Uterus (tissue), 4 donors: ENCODE measurements around the gene CHN2. TPM values are rescaled to one million over a fixed set of nuclear protein-coding genes. Genes with fewer than 3 reads are reported as not detected.

ENCODE experiments used
- DNase-seq, 2 donors: peaks; one replicate each; pipeline ENCODE4 v3.0.0-alpha.2; 2019 to 2020
- H3K27ac ChIP-seq, 2 donors: fragments of 200-600 bp; sonication (generic); 1 replicate in 1 of 2; 2 replicates in 1 of 2; pipeline ENCODE4 v1.5.1; 2016 to 2018
- H3K27me3 ChIP-seq, 2 donors: fragments of 200-600 bp; sonication (generic); one replicate each; pipeline ENCODE4 v1.5.1; 2018 to 2019; ENCODE audit warnings: control low read depth in 1 of 2
- H3K36me3 ChIP-seq, 2 donors: fragments of 200-600 bp; sonication (generic); one replicate each; pipeline ENCODE4 v1.5.1; 2019; ENCODE audit warnings: control low read depth in 1 of 2
- H3K4me1 ChIP-seq, 2 donors: fragments of 200-600 bp; sonication (generic); one replicate each; pipeline ENCODE4 v1.5.1; 2018 to 2019; ENCODE audit warnings: control low read depth in 1 of 2
- H3K4me3 ChIP-seq, 2 donors: fragments of 200-600 bp; sonication (generic); 1 replicate in 1 of 2; 2 replicates in 1 of 2; pipeline ENCODE4 v1.5.1; 2018 to 2019; ENCODE audit warnings: mild to moderate bottlenecking in 1 of 2
- H3K9me3 ChIP-seq, 2 donors: fragments of 200-600 bp; sonication (generic); one replicate each; pipeline ENCODE4 v1.5.1; 2019; ENCODE audit warnings: control low read depth in 1 of 2
- POLR2A ChIP-seq, 2 donors: fragments of 450-650 bp; IDR thresholded peaks; one replicate each; pipeline ENCODE4 v1.6.1; 2016; ENCODE audit warnings: antibody characterized with exemption in 2 of 2, mild to moderate bottlenecking in 1 of 2, moderate library complexity in 1 of 2
- intact Hi-C: fragments of 100-400 bp; cut with DNase I; formaldehyde crosslinking; loops from one replicate; pipeline ENCODE4 v1.15.1; 2023; ENCODE audit warnings: low total_unique reads
- total RNA-seq, 4 donors: library from RNA; depleted of rRNA in 3 of 4; stranded (reverse); fragments of >200 nt in 3 of 4; gene quantifications; one replicate each; pipeline versions ENCODE4 v1.1.0 to v1.2.4, GENCODE V29; 2014 to 2023
- TF ChIP-seq, protein P1 (sequence below), 4 experiments: fragments of 200-600 bp in 2 of 4; fragments of 450-650 bp in 2 of 4; sonication (generic) in 2 of 4; IDR thresholded peaks; one replicate each; pipeline ENCODE4 v1.5.1; 2016 to 2019; ENCODE audit warnings: antibody characterized with exemption in 4 of 4, mild to moderate bottlenecking in 2 of 4, moderate library complexity in 1 of 4
- donor health status: DM: yes; HTN: yes; CAD: no.

Gene CHN2
- total RNA-seq: 10 to 100 TPM in 3 of 4 donors, 1 to 10 TPM in 1; 9.8 to 22.9 (median 18.3) TPM

GRCh38 chr7:29194594-29195427 lies at the start of gene CHN2:
Gene CHN2 (plus strand): TSS chr7:29194775.
- Histone ChIP-seq H3K27me3 (no peaks in the 10 kb centered on the region), H3K9me3 (no peaks in the 10 kb centered on the region), H3K4me1 (no peaks in the 10 kb centered on the region), H3K27ac (peak within 1 kb of the TSS; percentile 47 to 55), H3K36me3 (no peaks in the 10 kb centered on the region), H3K4me3 (peak within 1 kb of the TSS; percentile 56 to 62)
- intact Hi-C loops: no loop called here
- TF ChIP-seq POLR2A (IDR thresholded peaks at IDR 0.05): peak; percentile 19 to 41
- TF ChIP-seq, protein P1, sequence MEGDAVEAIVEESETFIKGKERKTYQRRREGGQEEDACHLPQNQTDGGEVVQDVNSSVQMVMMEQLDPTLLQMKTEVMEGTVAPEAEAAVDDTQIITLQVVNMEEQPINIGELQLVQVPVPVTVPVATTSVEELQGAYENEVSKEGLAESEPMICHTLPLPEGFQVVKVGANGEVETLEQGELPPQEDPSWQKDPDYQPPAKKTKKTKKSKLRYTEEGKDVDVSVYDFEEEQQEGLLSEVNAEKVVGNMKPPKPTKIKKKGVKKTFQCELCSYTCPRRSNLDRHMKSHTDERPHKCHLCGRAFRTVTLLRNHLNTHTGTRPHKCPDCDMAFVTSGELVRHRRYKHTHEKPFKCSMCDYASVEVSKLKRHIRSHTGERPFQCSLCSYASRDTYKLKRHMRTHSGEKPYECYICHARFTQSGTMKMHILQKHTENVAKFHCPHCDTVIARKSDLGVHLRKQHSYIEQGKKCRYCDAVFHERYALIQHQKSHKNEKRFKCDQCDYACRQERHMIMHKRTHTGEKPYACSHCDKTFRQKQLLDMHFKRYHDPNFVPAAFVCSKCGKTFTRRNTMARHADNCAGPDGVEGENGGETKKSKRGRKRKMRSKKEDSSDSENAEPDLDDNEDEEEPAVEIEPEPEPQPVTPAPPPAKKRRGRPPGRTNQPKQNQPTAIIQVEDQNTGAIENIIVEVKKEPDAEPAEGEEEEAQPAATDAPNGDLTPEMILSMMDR (IDR thresholded peaks at IDR 0.05): no peak
- peak; percentile 39 to 44 for DNase-seq

GRCh38 chr7:29145553-29146056 lies 49.0 kb upstream of the CHN2 start:
- H3K27me3 ChIP-seq: no peaks in the 10 kb centered on the region
- intact Hi-C loops: loop anchor here (10.0 kb wide), 1 partner anchor 389 kb away; no protein-coding TSS in a partner anchor
- TF ChIP-seq, protein P1 (IDR thresholded peaks at IDR 0.05): no peak
- no peak for TF ChIP-seq POLR2A (IDR thresholded peaks at IDR 0.05)
- no peaks in the 10 kb centered on the region for H3K9me3 ChIP-seq
- DNase-seq: no peak
- H3K4me3 ChIP-seq: peak overlapping the region; percentile 31 to 42
- peaks cover 0 to 4% of the 10 kb centered on the region in 2 donors for H3K4me1 ChIP-seq
- H3K36me3 ChIP-seq: no peaks in the 10 kb centered on the region
- peak overlapping the region in 1 of 2 donors; percentile 54 for H3K27ac ChIP-seq

DNA sequence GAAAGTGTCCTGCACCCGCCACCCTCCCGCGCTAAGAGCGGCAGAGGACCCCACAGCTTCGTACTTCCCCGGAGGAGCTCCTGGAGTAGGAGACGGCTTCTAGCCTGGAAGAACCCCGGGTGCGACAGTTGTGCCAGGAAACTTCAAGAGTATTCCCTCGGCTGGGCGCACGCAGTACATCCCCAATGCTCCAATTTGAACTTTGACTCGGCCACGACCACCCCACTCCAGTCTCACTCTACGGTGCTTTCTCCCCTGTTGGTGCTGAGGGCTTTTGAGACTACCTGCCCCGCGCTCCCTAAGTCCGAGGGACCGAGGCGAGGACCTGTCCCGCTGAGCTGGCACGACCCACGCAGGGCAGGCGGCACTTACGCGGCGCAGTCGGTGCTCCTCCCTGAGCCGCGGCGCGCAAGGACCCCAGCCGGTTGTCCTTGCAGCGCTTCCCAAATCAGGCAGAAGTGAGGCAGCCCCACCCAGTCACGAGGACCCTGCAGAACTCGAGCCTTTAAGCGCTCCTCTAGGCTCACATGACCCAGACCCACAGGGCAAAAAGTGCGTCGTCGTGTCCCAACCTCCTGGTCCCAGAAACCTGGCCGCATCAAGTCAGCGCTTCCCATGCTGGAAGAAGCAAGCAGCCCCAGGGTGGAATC lies 48.4 kb upstream of the CHN2 start, which contains the start of gene CPVL:
TSS of gene CPVL (minus strand) at position 481 of the 650 bp plus-strand sequence. CDS start 25,476 bp downstream, outside the sequence.
- TF ChIP-seq, protein P1 (IDR thresholded peaks at IDR 0.05): no peak
- peak in 1 of 2 donors; percentile 13 for TF ChIP-seq POLR2A (IDR thresholded peaks at IDR 0.05)
- DNase-seq: peak; percentile 26 to 53
- Histone ChIP-seq H3K9me3 (no peaks in the 10 kb centered on the region), H3K36me3 (no peaks in the 10 kb centered on the region), H3K4me3 (peak within 1 kb of the TSS; percentile 31 to 42), H3K27ac (peak within 1 kb of the TSS in 1 of 2 donors; percentile 54), H3K27me3 (no peaks in the 10 kb centered on the region), H3K4me1 (peaks cover 0 to 4% of the 10 kb centered on the region in 2 donors)
- intact Hi-C loops: loop anchor here (10.0 kb wide), 1 partner anchor 389 kb away; no protein-coding TSS in a partner anchor

DNA sequence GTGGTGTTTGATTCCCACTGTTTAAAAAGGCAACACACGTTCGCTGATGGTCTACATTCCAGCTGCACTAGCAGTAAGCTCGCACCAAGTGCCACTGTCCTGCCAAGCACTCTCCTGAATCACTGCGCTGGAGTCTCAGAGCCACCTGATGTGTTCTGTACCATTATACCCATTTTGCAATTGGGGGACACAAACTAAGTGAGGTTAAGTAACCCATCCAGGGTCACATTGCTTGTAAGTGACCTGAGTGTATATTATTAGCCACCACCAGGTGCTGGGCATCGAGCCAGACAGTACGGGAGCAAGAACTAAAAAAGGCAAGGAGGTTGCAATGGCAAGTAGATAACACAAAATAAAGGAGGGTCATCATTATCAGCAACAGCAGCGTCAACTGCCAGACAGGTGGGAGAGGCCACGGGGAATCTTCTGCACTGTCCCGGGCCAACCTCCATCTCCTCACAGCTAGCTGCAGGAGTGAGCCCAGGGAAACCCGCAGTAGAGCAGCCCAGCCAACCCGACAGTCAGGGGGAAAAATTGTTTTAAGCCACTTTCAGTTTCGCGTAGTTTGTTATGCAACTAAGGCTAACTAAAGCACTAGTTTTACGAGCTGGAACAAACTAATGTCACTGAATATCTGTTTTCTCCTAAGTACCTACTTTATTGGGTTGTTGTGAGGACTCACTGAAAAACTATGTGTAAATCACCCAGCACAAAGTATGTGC lies 47.5 kb upstream of the CHN2 start:
- Histone ChIP-seq H3K27ac (peak overlapping the region in 1 of 2 donors; percentile 54), H3K4me1 (peaks cover 0 to 4% of the 10 kb centered on the region in 2 donors), H3K9me3 (no peaks in the 10 kb centered on the region), H3K36me3 (no peaks in the 10 kb centered on the region), H3K27me3 (no peaks in the 10 kb centered on the region), H3K4me3 (peak overlapping the region; percentile 31 to 42)
- DNase-seq: peak in 1 of 2 donors; percentile 27
- TF ChIP-seq, protein P1 (IDR thresholded peaks at IDR 0.05): no peak
- no peak for TF ChIP-seq POLR2A (IDR thresholded peaks at IDR 0.05)
- intact Hi-C loops: loop anchor here (10.0 kb wide), 1 partner anchor 388 kb away; no protein-coding TSS in a partner anchor
